Keratinocyte (primary cell): ENCODE data around the gene NOTCH3. TPM values are rescaled to one million over a fixed set of nuclear protein-coding genes. Genes with fewer than 3 reads are reported as not detected.
A peak's percentile ranks its signal among the peaks of the same experiment; 100 is the strongest.

ENCODE experiments used
- DNase-seq: peaks from one replicate; pipeline ENCODE4 v3.0.0-alpha.2; 2011; ENCODE audit warnings: low read depth, missing footprints, low spot score
- FAIRE-seq: peaks from 2 replicates; lab custom pipeline; 2011; peaks lifted over from hg19 to GRCh38; lab: Jason Lieb, UNC
- H2AFZ ChIP-seq: 2 replicates; pipeline ENCODE4 v1.6.0; 2012; ENCODE audit warnings: low read length, control low read depth, inconsistent platforms; ENCODE audit not compliant: control insufficient read depth
- H3K27ac ChIP-seq: 2 replicates; pipeline ENCODE4 v1.5.1; 2011; ENCODE audit warnings: low read length; ENCODE audit not compliant: control insufficient read depth, insufficient read depth
- H3K27me3 ChIP-seq: 3 replicates; pipeline ENCODE4 v1.6.0; 2011; ENCODE audit warnings: low read length; ENCODE audit not compliant: control insufficient read depth, insufficient read depth; ENCODE audit errors: extremely low read depth
- H3K36me3 ChIP-seq, 2 experiments: 2 replicates in 1 of 2; 3 replicates in 1 of 2; pipeline ENCODE4 v1.5.1; 2011; ENCODE audit warnings: low read length in 2 of 2, mild to moderate bottlenecking in 1 of 2; ENCODE audit not compliant: control insufficient read depth in 2 of 2, insufficient read depth in 2 of 2; ENCODE audit errors: extremely low read depth in 1 of 2
- H3K4me1 ChIP-seq: 3 replicates; pipeline ENCODE4 v1.5.1; 2011; ENCODE audit warnings: low read length; ENCODE audit not compliant: control insufficient read depth, insufficient read depth; ENCODE audit errors: extremely low read depth
- H3K4me2 ChIP-seq: 3 replicates; pipeline ENCODE4 v1.6.0; 2011; ENCODE audit warnings: low read depth, low read length; ENCODE audit not compliant: control insufficient read depth, insufficient read depth; ENCODE audit errors: extremely low read depth
- H3K4me3 ChIP-seq, 3 experiments: fragments of 200-600 bp in 1 of 3; sonication (generic) in 1 of 3; 2 replicates in 2 of 3; 3 replicates in 1 of 3; pipeline ENCODE4 v1.5.1; 2011 to 2016; ENCODE audit warnings: low read length in 3 of 3, mild to moderate bottlenecking in 3 of 3, control low read depth in 2 of 3, inconsistent platforms in 1 of 3, low read depth in 1 of 3, mixed read lengths in 1 of 3, mixed run types in 1 of 3, moderate library complexity in 1 of 3; ENCODE audit not compliant: control insufficient read depth in 2 of 3, insufficient read depth in 2 of 3; ENCODE audit errors: extremely low read depth in 1 of 3
- H3K79me2 ChIP-seq: 2 replicates; pipeline ENCODE4 v1.6.0; 2012; ENCODE audit warnings: low read length; ENCODE audit not compliant: control insufficient read depth, insufficient read depth
- H3K9ac ChIP-seq: 3 replicates; pipeline ENCODE4 v1.6.0; 2011; ENCODE audit warnings: low read length; ENCODE audit not compliant: control insufficient read depth, insufficient read depth; ENCODE audit errors: extremely low read depth
- H3K9me1 ChIP-seq: 3 replicates; pipeline ENCODE4 v1.6.0; 2011; ENCODE audit warnings: low read length; ENCODE audit not compliant: control insufficient read depth, insufficient read depth; ENCODE audit errors: extremely low read depth
- H3K9me3 ChIP-seq: 2 replicates; pipeline ENCODE4 v1.5.1; 2012; ENCODE audit warnings: low read depth, low read length; ENCODE audit not compliant: control insufficient read depth
- H4K20me1 ChIP-seq: 3 replicates; pipeline ENCODE4 v1.6.0; 2011; ENCODE audit warnings: low read length; ENCODE audit not compliant: control insufficient read depth, insufficient read depth; ENCODE audit errors: extremely low read depth
- EZH2 ChIP-seq: IDR thresholded peaks from one replicate; pipeline ENCODE4 v1.6.1; 2012; ENCODE audit warnings: inconsistent platforms, mild to moderate bottlenecking, low read length, moderate library complexity
- dilution Hi-C: fragments of 300-500 bp; cut with MboI; formaldehyde crosslinking; loops from one replicate; pipeline ENCODE4 v1.7.0; 2020; ENCODE audit warnings: low sequenced_read_pairs; ENCODE audit not compliant: extremely low pct_ligation_motif_present
- polyA plus RNA-seq, 5 experiments: library from polyadenylated mRNA; depleted of rRNA in 3 of 5; stranded (reverse) in 3 of 5; stranded (forward) in 1 of 5; unstranded in 1 of 5; fragments of >200 nt; gene quantifications; 1 replicate in 1 of 5; 2 replicates in 3 of 5; 3 replicates in 1 of 5; pipeline versions ENCODE4 v1.2.1 to v1.2.3, GENCODE V29; 2011 to 2012; ENCODE audit warnings: missing spikeins in 2 of 5, low read depth in 1 of 5, low replicate concordance in 1 of 5
- TF ChIP-seq, protein P1 (sequence below), 3 experiments: IDR thresholded peaks in 1 of 3; conservative IDR thresholded peaks in 1 of 3; optimal IDR thresholded peaks in 1 of 3; 2 replicates in 2 of 3; 3 replicates in 1 of 3; pipeline versions ENCODE3 to v1.5.1; 2011; ENCODE audit warnings: low read length in 3 of 3, mild to moderate bottlenecking in 3 of 3, moderate library complexity in 2 of 3, control low read depth in 1 of 3, inconsistent platforms in 1 of 3; ENCODE audit not compliant: insufficient read depth in 2 of 3; ENCODE audit errors: extremely low read depth in 1 of 3

Gene NOTCH3
- polyA plus RNA-seq, 1 donor (not counting 4 experiments of a cell fraction or from before 2014, with no cell fraction given): 4.1 TPM

DNA sequence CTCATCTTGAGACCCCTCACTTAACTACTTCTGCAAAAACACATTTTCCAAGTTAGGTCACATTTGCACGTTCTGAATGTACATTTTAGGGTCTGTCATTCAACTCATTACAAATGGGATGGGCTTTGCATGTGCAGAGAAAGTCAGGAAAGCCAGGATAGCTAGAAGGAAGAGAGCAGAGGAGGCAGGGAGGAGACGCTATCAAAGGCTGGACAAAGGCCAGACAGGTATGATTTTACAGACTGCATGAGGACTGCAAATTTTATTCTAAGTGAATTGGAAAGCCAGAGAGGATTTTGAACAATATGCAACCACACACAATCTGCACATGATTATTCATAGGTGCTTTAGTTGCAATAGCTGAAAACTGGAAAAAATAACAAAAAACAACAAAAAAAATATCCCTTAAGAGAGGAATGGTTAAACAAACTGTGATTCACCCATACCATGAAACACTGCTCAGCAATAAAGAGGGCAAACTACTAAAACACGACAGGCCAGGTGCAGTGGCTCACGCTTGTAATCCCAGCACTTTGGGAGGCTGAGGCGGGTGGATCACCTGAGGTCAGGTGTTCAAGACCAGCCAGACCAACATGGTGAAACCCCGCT lies 72.5 kb downstream of the NOTCH3 start:
- Histone ChIP-seq H3K4me3 (no peak overlapping the region), H3K9me1 (no peaks in the 10 kb centered on the region), H4K20me1 (no peaks in the 10 kb centered on the region), H3K27me3 (no peaks in the 10 kb centered on the region), H2AFZ (no peak overlapping the region), H3K27ac (no peak overlapping the region), H3K9ac (no peak overlapping the region), H3K4me1 (peaks cover 15% of the 10 kb centered on the region), H3K79me2 (no peaks in the 10 kb centered on the region), H3K9me3 (no peaks in the 10 kb centered on the region), H3K4me2 (no peak overlapping the region), H3K36me3 (no peaks in the 10 kb centered on the region)
- TF ChIP-seq, protein P1, sequence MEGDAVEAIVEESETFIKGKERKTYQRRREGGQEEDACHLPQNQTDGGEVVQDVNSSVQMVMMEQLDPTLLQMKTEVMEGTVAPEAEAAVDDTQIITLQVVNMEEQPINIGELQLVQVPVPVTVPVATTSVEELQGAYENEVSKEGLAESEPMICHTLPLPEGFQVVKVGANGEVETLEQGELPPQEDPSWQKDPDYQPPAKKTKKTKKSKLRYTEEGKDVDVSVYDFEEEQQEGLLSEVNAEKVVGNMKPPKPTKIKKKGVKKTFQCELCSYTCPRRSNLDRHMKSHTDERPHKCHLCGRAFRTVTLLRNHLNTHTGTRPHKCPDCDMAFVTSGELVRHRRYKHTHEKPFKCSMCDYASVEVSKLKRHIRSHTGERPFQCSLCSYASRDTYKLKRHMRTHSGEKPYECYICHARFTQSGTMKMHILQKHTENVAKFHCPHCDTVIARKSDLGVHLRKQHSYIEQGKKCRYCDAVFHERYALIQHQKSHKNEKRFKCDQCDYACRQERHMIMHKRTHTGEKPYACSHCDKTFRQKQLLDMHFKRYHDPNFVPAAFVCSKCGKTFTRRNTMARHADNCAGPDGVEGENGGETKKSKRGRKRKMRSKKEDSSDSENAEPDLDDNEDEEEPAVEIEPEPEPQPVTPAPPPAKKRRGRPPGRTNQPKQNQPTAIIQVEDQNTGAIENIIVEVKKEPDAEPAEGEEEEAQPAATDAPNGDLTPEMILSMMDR (optimal IDR thresholded peaks at IDR 0.05 in 1 of 3, IDR thresholded peaks at IDR 0.05 in 1 of 3, conservative IDR thresholded peaks at IDR 0.05 in 1 of 3; ENCODE audit: extremely low read depth in 1 of 3, insufficient read depth in 2 of 3, low read length in 3 of 3): no peak
- no peak for TF ChIP-seq EZH2
- FAIRE-seq (no peak), DNase-seq (no peak)
- dilution Hi-C loops: no loop called here

DNA sequence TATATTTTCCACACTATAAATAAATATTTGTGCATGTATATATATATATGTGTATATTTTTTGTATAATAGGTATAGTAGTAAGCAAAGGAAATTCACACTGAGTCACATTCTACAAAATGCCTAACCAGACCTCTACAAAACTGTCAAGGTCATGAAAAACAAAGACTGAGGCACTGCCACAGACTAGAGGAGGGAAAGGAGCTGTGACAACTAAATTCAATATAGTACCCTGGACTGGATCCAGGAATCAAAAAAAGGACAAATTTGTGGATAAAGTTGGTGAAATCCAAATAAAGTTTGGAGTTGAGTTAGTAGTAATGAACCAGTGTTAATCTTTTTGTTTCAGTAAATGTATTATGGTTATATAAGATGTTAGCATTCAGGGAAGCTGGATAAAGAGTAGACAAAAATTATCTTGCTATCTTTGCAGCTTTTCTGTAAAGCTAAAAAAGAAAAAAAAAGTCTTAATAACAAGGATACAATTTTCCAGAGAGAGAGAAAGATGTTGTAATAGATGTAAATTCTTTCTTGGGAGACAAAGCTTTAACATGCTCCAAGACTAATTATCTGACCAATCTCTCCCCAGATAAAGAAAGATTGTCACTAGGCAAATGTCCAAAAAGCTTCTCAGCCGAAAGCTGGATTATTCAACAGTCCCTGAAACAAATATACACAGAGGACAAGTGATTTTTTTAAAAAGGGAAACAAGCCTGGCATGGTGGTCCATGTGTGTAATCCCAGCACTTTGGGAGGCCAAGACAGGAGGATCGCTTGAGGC lies 74.5 kb downstream of the NOTCH3 start:
- Histone ChIP-seq H3K9me3 (no peaks in the 10 kb centered on the region), H4K20me1 (no peaks in the 10 kb centered on the region), H3K4me2 (peak overlapping the region; percentile 89), H3K27ac (no peak overlapping the region), H3K36me3 (peaks cover 0 to 2% of the 10 kb centered on the region in 2 experiments), H2AFZ (peak overlapping the region; percentile 35), H3K27me3 (no peaks in the 10 kb centered on the region), H3K79me2 (no peaks in the 10 kb centered on the region), H3K4me3 (peak overlapping the region in 2 of 3 experiments; percentile 83 to 98), H3K9ac (no peak overlapping the region), H3K4me1 (peaks cover 15% of the 10 kb centered on the region), H3K9me1 (no peaks in the 10 kb centered on the region)
- TF ChIP-seq, protein P1 (optimal IDR thresholded peaks at IDR 0.05 in 1 of 3, IDR thresholded peaks at IDR 0.05 in 1 of 3, conservative IDR thresholded peaks at IDR 0.05 in 1 of 3; ENCODE audit: extremely low read depth in 1 of 3, insufficient read depth in 2 of 3, low read length in 3 of 3): no peak
- TF ChIP-seq EZH2: no peak
- FAIRE-seq (no peak), DNase-seq (no peak)
- dilution Hi-C loops: no loop called here
